ENCODE data around the gene RBCK1.

RBCK1 gene

DNA sequence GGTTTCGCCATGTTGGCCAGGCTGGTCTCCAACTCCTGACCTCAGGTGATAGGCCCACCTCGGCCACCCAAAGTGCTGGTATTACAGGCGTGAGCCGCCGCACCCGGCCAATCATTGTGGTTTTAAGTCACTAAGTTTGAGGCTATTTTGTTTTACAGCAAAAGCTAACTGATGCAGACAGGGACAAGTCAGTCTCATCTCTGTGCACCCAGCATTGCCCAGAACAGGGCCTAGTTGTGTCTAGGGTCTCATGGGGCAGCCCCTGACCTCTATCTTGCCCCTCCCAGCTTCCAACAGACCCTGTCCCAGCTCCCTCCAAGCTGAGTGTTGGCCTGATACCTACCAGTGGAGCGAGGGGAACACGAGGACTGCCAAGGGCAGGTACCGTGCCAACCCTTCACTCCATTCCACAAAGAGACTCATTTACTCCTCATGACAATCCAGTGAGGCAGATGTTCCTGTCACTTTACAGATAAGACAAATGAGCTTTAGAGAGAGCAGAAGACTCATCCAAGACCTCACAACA, 8.9 kb upstream of the RBCK1 start:
- no peak for DNase-seq (ENCODE audit: low read depth)

DNA sequence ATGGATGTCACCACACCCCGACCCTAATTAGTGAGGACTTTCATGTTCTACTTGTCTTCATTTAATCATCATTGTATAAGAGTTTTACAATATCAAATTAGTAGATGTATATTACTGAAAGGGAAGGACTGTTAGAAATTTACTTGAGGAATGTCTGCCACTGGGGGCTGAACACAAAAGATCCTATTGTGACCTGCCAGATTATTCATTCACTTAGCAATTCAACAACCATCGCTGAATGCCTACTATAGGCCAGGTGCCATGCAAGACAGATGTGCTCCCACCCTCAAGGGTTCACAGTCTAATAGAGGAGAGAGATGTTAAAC, 8.0 kb upstream of the RBCK1 start:
- no peak for DNase-seq (ENCODE audit: low read depth)

DNA sequence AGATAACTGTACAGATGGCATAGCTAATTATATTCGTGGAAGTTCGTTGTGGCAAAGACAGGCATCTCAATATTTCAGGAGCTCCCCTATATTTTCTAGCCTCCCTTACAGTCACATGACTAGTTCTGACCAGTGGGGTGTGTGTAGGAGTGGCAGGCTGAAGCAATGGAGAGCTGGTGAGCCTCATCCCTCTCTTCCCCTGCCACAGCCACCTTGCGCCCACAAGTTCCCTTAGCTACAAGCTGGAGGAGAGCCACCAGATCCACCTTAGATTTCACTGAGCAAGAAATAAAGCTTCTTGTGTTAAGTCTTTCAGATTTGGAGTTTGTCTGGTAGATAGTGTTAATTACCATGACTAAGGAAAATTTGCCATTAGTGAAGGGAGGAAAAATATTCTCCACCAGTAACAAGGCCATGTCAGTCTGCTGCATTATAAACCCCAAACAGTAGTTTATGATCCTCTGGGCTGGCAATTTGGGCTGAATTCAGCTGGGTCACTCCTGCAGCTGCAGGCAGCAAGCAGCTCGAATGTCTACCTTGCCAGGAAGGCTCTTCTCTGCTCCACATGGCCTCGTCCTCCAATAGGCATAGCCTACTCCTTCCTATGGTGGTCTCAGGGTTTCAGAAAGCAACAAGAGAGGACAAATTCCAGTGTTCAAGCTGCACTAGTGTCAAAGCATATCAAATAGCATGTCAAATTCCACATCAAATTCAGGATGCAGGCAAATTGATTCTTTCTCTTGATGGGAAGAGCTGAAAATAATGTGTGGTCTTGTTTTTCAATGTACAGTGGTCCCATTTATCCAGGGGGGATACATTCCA, 7.4 kb upstream of the RBCK1 start:
- no peak for DNase-seq (ENCODE audit: low read depth)

DNA sequence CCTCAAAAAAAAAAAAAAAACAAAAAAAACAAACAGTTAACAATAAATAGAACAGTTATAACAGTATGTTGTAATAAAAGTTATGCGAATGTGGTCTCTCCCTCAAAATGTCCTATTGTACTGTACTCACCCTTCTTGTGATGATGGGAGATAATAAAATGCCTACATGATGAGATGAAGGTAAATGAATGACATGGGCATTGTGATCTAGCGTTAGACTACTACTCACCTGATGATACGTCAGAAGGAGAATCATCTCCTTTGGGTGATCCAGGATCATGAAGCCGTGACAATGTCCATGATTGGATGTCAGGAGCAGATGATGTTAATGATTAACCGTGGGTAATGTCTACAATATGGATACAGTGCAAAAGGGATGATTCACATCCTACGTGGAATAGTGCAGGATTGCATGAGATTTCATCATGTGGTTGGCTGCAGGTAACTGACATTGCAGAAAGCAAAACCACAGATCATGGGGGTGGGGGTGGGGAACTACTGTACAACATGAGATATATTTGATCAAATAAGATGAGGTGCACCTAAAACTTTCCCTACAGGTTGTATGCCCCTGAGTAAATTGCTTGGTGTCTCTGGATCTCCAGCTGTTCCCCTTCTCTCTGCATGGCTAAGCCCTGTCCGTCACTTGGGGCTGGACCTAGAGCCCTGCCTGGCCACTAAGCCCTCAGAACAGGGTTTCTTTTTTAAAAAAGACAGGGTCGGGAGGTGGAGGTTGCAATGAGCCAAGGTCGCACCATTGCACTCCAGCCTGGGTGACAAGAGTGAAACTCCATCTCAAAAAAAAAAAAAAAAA, 6.2 kb upstream of the RBCK1 start:
- DNase-seq (ENCODE audit: low read depth), result peak; percentile 78

DNA sequence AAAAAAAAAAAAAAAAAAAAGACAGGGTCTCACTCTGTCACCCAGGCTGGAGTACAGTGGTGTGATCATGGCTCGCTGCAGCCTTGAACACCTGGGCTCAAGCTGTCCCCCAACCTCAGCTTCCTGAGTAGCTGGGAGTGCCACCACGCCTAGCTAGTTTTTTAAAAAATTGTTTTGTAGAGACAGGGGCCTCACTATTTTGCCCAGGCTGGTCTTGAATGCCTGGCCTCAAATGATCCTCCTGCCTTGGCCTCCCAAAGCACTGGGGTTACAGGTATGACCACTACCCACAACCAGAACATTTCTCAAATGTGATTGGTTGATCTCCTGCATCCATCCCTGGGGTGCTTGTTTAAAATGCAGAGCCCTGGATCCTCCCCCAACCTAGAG, 5.6 kb upstream of the RBCK1 start:
- no peak for DNase-seq (ENCODE audit: low read depth)

DNA sequence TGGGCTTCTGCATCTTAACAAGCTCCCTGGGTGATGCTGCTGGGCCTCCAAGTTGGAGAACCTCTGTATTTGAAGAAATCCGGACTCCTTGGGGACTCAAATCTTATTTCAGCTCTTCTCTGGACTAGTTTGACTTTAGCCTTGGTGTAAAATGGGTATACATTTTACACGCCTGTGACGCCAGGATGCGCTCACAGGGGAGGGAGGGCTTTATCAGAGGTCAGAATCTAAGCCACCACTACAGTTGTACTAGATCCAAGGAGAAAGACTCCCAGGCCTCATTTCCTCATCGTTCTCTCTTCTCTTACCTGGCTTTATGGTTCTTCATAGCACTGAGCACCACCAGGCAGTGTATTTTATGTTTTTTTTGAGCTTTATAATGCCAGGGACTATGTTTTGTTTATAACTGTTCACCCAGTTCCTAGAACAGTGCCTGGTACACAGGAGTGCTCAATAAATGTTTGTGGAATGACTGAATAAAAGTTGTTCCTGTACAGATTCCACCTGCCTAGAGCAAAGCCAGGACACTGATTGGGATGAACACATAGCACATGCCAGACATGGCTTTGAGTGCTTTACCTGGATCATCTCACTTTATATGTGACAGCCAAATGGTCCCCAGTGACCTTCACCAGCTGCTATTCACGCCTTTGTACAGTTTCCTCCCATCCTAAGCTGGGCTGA, 5.1 kb upstream of the RBCK1 start:
- no peak for DNase-seq (ENCODE audit: low read depth)

DNA sequence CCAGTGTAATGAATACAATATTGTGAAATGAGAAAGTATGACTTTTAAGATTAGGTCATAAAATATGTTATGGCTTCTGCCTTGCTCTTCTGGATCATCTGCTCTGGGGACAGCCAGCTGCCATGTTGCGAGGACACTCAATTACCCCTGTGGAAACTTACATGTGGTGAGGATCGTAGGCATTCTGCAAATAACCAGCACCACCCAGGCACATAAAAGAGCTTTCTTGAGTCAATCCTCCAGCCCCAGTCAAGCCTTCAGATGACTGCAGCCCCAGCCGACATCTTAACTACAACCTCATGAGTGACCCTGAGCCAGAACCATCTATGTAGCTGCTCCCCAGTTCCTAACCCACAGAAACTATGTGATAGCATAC, 4.5 kb upstream of the RBCK1 start:
- no peak for DNase-seq (ENCODE audit: low read depth)

DNA sequence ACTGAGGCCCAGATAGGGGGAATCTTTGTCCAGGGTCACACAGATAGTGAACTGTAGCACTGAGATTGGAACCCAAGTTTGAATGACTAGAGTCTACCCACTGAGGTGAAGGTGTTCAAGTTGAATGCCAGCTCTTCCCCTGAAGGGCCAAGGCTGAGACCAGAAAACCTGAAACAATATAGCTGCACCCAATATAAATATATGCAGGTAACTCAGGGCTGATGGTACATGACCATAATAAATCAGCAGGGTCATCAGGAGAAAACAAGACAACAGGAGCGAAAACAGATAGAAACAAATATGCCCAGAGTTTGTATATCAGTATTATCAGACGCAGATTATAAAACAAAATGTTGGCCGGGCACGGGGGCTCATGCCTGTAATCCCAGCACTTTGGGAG, 4.0 kb upstream of the RBCK1 start:
- DNase-seq (ENCODE audit: low read depth), result no peak

DNA sequence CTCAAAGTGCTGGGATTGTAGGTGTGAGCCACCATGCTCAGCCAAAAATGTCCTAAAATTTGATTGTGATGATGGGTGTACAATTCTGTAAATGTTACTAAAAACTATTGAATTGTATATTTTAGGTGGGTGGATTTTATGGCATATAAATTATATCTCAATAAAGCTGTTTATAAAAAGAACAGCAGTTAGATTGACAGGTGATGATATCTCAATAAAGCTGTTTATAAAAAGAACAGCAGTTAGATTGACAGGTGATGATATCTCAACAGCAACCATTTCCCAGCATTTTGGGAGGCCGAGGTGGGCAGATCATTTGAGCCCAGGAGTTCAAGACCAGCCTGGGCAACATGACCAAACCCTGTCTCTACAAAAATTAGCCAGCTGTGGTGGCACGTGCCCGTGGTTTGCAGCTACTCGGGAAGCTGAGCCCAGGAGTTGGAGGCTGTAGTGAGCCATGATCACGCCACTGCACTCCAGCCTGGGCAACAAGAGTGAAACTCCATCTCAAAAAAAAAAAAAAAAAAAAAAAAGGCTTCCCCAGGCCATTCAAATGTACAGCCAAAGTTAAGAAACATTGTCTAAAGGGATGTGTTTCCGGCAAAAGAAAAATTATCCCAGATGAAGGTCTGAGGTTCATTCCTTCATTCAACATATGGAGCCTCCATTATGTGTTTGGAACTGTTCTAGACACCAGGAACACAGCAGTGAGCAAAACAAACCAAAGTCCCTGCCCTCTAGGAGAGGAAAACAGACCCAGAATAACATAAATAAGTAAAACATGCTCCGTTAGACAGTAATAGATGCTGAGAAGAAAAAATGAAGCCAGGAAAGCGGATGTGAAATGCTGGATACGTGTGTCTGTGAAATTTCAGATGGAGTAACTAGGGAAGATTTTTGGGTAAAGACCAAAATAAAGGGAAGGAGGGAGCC, 1.6 kb upstream of the RBCK1 start:
- no peak for DNase-seq (ENCODE audit: low read depth)

DNA sequence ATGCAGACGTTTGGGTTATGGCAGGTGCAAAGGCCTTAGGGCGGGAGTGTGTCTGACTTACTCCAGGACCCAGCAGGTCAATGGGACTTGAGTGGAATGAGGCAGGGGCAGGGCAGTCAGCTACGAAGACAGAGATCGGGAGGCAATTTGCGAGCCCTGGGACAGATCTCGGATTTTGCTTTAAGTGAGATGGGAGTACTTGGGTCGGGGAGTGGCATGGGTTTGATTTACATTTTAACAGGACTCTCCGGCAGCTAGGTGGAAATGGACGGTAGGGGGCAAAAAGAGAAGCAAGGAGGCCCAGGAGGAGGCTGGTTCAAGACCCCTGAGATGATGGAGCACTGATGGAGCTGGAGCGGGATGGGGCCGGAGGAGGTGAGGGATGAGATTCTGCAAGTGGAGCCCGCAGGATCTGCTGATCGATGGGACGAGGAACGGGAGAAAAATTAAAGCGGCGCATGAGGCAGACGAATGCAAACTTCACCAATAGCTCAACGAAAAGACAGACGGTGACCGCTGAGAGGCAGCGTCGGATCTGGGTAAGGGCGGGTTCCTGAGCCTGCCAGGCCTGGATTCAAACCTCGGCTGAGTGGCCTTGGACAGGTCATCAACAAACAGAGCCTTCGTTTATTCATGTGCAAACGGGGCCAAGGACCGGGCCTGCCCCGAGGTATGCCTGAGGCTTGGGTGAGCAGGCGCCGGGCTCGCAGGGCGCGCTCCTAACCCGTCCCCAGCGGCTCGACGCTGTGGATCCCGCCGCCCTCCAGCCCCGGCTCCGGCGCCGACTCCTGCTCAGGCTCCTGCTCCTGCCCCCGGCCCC, 756 bp upstream of the RBCK1 start:
- peak; percentile 50 for DNase-seq (ENCODE audit: low read depth)

DNA sequence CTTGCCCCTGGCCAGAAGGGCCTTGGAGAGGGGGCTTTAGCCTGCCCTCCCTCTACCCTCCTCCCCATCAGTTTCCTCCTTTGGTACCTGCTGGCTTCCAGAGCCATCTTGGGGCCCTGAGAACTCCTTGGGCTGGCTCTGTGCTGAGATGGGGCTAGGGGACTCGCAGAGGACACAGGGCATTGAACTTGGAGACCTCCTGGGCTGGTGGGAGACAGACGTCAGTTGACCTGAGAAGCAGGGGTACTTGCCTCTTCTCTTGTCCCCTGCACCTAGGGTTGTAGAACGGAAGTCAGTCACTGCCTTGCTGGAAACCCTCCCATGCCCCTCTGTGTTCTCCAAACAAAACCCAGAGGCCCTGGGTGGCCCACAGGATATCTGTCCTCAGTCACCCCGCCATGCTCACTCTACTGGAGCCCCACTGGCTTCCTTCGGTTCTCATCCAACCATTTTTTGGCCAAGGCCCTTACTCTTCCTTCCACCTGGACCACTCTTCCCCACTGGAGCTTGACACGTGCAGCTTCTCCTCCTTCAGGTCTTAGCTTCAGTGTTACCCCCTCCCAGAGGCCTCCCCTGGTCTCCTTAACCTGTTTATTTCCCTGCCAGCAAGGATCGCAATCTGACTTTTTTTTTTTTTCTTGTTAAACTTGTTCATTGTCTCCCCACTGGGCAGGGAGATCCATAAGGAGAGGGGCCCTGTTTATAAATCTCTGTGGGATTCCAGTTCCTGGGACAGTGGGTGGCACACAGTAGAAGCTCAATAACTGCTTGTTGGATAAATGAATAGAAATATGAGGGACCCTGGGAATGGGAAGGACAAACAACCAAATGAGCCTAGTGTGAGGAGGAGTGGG, 971 bp downstream of the RBCK1 start:
- no peak for DNase-seq (ENCODE audit: low read depth)

DNA sequence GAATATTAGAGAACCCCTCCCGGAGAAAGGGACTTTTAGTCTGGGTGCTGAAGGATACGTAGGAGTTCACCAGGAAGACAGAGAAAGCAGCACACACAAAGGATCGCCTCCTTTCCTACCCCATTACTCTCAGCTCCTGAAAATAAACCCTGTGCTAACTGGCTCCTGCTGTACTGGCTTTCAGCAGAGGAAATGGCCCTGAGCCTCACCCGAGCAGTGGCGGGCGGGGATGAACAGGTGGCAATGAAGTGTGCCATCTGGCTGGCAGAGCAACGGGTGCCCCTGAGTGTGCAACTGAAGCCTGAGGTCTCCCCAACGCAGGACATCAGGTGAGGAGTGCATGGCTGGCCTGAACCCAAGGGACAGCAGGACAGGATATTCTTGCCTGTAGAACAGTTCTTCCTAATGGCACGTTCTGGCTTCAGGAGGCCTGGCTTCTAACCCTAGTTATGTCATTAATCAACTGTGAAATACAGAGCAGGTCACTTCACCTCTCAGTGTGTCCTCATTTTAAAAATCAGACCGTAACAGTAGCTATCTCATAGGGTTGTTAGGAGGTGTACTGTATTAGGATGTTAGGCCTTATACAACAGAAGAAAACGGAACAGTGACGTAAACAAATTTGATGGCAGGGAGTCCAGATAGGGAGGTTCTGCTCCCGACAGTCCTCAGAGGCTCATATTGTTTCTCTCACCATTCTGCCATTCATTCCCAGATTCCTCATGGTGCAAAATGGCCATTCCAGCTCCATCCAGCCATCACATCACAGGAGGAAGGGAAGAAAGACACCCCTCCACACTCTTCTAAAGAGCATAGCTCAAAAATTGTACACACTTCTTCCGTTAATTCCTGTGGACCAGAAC, 1.8 kb downstream of the RBCK1 start:
- no peak for DNase-seq (ENCODE audit: low read depth)

DNA sequence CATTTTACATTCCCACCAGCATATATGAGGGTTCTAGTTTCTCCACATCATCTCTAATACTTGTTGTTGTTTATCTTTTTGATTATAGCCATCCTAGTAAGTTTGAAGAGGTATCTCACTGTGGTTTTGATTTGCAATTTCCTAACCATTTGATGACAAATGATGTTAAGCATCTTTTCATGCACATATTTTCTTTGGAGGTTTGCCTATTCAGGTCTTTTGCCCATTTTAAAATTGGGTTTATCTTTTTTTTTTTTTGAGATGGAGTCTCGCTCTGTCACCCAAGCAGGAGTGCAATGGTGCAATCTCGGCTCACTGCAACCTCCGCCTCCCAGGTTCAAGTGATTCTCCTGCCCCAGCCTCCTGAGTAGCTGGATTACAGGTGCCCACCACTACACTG, 4.0 kb downstream of the RBCK1 start:
- DNase-seq (ENCODE audit: low read depth), result no peak

DNA sequence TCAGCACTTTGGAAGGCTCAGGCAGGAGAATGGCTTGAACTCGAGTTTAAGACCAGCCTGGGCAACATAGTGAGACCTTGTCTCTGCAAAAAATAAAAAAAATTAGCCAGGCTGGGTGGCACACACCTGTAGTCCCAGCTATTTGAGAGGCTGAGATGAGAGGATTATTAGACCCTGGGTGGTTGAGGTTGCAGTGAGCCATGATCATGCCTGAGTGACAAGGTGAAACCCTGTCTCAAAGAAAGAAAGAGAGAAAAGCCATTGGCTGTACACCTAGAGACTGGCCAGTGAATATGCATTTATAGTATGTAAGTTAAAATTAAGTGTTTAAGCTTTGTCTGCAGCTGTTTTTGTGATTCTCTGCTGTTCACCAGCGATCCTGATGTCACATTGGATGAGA, 6.1 kb downstream of the RBCK1 start:
- no peak for DNase-seq (ENCODE audit: low read depth)

DNA sequence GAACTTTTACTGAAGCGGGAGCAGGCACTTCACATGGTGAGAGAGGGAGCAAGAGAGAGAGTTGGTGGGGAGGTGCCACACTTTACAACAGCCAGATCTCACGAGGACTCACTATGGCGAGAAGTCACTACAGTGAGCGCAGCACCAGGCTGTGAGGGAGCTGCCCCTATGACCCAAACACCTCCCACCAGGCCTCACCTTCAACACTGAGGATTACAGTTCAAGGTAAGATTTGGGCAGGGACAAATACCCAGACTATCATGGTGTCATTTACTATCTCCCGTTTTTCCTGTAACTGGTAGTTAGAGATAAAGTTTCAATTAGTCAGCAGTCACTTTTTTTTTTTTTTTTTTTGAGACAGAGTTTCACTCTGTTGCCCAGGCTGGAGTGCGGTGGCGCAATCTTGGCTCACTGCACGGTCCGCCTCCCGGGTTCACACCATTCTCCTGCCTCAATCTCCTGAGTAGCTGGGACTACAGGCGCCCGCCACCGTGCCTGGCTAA, 7.8 kb downstream of the RBCK1 start:
- no peak for DNase-seq (ENCODE audit: low read depth)

DNA sequence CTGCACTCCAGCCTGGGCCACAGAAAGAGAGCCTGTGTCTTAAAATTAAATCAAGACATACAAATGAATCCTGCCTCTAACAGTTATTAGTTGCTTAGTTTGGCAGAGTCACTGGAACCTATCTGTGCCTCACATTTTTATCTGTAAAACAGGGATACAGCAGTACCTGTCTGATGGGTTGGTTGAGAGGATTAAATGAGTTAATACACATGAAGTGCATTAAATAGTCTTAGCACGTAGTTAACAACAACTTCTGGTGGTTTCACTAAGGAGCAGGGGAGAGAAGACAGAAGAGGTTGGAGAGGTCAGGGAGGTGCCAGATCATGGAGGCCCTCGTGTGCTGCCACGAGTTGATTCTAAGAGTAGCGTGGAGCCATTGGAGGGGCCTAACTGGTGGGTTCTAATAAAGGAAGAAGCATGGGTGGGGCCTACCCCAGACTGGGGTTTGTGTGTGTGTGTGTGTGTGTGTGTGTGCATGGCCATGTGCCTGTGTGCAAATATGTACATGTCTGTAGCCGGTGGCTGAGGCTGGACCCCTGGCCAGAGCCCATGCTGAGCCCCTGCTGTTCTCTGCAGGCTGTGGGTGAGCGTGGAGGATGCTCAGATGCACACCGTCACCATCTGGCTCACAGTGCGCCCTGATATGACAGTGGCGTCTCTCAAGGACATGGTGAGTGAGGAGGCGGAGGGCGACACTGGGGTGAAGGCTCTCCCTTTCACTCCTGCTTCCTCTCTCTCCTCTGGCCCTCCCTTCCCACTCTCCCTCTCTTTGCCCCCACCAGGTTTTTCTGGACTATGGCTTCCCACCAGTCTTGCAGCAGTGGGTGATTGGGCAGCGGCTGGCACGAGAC, 9.1 kb downstream of the RBCK1 start:
- no peak for DNase-seq (ENCODE audit: low read depth)

DNA sequence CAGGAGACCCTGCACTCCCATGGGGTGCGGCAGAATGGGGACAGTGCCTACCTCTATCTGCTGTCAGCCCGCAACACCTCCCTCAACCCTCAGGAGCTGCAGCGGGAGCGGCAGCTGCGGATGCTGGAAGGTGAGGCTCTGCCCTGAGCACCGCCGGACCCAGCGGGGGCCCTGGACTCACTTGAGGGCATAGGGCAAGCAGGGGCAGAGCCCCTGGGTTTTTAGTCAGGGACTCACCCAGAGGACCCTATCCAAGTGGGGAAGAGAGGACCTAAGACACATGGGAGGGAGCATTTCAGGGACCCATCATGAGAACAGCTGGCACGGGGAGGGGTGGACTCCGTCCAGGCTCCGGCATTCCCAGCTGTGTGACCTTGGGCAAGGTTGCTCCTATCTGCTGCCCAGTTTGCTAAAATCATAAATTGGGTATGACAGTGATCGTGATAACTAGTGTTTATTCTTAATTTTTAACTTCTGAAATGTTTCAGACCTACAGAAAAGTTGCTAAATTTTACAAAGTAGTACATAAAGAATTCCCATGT, 9.8 kb downstream of the RBCK1 start:
- no peak for DNase-seq (ENCODE audit: low read depth)
